ENCODE data around the gene ACER3. TPM values are rescaled to one million over a fixed set of nuclear protein-coding genes. Genes with fewer than 3 reads are reported as not detected.
"Not testable (repeated sequence)": the region's sequence is repeated elsewhere in the genome, so short reads cannot be mapped to it uniquely, and the experiment has no call there.

Gene ACER3
- polyA plus RNA-seq, 3 donors = 14.7 to 17.0 (median 15.3) TPM

DNA sequence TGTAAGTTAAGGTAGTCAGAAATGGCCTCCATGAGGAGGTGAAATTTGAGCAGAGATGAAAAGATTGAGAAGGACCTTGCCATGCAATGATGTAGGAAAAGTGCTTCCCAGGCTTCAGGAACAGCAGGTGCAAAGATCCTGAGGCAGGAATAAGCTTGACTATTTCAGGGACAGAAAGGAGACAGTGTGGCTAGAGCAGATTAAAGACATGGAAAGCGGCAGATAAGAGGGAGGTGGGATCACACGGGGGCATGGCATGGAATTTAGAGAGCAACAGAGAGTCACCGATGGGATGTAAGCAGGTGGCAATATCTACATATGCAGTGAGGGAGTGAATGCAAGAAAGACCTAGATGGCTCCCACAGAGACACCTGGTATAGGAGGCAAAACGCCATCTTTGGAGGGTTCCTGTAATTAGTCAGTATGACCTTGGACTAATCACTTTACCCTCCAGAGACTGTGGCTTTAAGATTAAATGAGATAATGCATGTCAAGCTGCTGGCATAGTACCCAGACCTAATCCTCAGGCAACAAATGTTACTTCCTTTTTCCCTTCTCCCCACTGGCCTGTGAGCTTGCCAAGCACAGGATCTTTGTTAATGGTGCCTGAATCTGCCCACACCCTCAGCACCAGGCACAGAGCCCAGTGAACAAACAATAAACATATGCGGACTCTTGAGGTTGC lies 24.6 kb upstream of the ACER3 start:
- DNase-seq (ENCODE audit: low read depth in 3 of 3, low spot score in 2 of 3) = no peak

DNA sequence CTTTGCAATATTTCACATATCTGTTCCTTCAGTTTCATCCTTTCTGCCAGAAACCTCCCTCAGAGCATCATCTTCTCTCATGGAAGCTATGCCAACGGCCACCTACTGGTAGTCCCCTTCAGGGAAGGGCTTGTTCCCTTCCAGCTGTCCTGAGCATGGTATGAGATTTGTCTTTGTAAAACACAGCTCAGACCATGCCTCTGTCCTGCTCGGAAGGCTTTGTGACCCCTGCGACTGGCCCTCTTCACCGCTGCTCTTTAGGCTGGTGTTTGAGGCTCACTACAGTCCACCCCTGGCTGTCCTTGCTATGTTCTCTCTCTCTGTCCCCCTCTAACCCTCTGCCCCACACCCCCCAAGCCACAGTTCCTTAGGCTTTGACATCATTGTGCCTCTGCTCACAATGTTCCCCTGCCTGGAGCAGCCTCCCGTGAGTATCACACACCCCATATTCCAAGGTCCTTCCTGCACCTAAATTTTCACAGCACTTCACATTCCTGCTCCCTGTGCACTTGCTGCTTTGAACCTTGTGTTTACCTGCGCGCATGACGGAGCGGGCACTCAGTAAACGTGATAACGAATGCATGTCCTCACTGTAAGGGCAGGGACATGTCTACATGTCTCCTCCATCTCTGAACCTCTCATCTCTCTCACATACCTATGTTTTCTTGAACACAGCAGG lies 24.0 kb upstream of the ACER3 start:
- DNase-seq (ENCODE audit: low read depth in 3 of 3, low spot score in 2 of 3) = no peak

DNA sequence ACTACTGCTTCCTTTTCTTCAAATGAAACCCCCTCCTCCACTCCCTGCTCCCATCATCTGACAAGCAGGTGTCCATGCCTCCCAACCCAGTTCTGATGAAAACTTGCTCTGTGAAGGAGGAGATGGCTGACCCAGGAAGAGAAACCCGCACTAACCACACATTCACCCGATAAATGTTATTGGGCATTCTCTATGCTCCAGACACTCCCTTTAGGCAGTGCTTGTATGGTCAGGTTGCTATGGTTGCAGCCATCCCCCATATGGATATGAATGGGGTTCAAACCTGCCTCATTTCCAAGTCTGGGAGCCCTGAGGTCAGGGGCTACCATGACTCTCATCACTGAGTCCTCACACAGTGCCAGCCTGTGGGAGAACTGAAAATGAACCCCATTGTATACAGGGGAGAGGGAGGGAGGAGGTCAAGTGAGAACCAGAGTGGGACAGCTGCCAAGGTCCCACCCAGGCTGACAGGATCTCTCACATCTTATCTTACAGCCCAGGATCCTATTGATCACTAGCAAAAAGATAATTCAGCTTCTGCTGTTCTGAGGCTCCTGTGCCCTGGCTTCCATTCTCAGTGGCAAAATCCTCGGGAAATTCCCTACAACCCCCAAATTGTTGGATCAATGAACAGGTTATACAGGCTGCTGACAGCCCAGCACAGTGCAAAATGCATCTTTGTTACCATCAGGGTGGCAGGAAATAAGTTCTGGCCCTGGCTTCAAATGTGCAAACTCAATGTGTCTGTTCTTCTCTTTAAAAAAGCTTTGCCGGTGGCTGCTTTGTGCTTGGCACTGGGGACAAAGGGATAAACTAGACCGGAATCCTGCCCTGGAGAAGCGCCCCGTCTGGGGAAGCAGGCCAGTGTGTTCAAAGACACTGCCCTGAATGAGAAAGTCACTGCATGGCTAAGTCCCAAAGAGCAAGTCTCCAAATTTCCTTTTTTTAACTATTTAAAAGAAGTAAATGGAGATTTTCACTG lies 22.7 kb upstream of the ACER3 start:
- DNase-seq (ENCODE audit: low read depth in 3 of 3, low spot score in 2 of 3) = no peak

DNA sequence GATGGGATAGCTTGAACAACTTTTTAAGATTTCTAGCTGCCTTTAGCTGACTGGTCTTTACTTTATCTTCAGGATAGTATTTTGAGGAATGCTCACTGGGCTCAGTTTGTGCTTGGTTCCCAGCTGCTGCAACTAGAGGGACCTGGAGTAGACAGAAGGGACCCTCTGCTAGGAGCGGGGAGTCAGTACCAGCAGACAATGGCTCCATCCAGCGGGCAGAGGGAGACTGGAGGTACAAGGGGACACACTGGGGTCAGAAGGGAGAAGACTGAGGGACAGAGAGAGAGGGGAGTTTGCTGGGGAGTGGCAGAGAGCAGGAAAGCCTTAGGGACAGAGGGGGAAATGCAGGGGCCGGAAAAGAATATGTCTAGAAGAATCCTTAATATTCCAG lies 22.0 kb upstream of the ACER3 start:
- DNase-seq (ENCODE audit: low read depth in 3 of 3, low spot score in 2 of 3) = no peak

DNA sequence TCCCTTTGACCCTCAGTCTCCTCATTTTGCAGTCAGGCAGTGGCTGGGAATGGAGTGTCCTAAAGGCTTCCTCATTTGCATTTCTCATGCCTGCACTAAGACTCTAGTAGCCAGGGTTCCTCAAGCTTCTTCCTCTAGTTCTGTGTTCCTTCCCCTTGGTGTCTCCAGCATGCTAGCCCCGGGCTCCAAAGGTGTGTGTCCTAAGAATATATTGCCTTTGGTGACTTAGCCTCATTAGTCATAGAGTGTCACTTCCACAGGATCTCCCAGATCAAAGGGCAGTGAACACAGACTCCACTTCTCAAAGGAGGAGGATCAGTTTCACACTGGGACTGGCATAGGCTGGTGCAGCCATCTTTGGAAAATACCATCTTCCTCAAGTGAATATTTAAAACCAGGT lies 21.4 kb upstream of the ACER3 start:
- no peak for DNase-seq (ENCODE audit: low read depth in 3 of 3, low spot score in 2 of 3)

DNA sequence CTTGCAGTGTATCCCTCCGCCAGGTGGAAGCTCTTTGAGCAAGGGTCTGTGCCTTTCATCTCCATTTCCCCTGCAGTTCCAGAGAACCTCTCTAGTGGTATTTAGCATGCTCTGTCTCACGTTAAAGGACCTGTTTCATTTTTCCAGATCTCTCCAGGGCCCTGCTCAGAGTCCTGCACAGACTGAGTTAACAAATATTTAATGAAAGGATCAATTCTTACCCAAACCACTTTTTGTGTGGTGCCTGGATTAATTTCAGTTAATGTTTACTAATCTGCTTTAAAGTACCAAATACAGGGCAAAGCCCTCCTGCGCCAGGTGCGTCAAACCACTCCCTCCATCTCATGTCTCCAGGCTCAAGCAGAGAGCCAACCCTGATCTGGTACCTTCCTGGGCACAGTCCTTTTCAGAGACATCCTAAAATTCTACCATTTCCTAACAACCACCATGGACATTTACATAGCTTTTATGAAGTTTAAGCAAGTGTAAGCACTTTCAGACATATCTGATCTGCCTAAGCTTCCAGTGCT lies 18.7 kb upstream of the ACER3 start:
- DNase-seq (ENCODE audit: low read depth in 3 of 3, low spot score in 2 of 3) = no peak

DNA sequence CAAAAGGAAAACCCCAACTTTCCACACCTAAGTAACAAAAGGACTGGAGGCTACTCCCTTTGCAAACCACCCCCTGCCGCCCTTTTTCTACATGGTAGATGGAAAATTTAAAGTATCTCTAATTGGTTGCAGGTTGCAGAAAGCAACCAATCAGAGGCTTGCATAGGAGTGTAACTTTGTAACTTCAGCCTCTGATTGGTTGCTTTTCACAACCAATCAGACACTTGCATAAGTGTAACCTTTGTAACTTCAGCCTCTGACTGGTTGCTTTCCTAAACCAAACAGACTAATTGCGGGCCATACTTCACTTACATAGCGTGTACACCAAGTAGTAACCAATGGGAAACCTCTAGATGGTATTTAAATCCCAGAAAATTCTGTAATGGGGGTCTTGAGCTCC lies 16.8 kb upstream of the ACER3 start:
- no peak for DNase-seq (ENCODE audit: low read depth in 3 of 3, low spot score in 2 of 3)

DNA sequence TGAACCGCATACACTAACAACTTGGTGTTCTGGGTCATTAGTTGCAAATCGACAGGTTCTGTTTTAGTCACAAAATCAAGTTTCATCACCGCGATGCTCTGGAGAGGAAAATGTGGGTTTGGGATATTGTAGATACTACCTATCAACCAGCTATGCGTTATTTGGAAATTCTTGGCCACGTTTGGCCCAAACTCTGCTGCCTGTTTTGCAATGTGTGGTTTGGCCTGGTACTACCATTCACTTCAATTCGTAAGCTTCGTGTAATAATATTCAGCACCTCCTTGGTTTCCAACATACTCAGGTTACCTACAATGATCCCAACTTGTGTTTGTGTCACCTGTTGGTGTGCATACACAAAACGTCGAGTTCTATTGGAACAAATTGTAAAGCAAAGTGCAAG lies 16.2 kb upstream of the ACER3 start:
- DNase-seq (ENCODE audit: low read depth in 3 of 3, low spot score in 2 of 3) = no peak

DNA sequence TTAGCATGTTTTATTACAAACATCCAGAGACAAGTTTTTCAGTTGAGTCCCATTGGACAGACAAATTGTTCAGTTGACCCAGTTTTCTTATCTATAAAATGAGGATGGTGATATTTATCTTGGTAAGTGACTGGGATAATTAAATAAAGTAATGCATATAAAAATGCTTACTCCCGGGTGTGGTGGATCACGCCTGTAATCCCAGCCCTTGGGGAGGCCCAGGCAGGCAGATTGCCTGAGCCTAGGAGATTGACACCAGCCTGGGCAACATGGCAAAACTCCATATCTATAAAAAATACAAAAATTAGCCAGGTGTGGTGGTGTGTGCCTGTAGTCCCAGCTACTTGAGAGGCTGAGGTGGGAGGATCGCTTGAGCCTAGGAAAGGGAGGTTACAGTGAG lies 15.6 kb upstream of the ACER3 start:
- no peak for DNase-seq (ENCODE audit: low read depth in 3 of 3, low spot score in 2 of 3)

DNA sequence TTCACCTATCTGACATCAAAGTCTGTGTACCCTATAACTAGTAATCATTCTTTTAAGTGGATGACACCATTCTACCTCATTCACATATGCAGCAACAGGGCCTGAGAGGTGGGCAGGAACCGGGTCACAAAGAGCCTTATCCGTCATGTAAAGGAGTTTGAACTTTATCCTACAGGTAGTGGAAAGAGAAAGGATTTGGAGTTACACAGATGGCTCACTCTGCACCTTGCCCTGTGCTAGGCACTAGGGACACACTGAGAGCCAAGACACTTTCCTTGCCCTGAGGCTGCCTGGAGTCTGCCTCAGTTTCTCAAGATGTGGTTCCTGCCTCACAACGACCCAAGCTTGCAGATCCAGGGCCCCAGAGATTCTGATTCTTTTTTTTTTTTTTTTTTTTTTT lies 14.3 kb upstream of the ACER3 start:
- DNase-seq (ENCODE audit: low read depth in 3 of 3, low spot score in 2 of 3) = no peak

DNA sequence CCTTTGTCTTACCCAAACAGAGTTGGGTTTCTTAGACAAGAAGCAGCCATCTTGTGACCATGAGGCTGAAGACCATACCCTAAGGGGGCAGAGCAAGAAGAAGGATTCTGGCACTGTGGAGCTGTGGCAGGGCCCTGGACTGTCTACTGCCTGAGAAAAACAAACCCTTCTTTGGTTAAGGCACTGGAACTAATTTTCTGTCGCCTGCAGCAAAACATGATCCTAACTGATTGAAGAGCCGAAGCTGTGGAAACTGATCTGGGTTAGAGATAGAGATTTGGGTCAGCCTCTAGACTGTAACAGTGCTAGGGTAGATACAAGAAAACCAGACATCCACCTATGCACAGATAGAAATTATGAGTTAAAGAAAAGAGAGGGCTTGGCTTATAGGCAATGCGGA lies 11.3 kb upstream of the ACER3 start:
- DNase-seq (ENCODE audit: low read depth in 3 of 3, low spot score in 2 of 3) = no peak

DNA sequence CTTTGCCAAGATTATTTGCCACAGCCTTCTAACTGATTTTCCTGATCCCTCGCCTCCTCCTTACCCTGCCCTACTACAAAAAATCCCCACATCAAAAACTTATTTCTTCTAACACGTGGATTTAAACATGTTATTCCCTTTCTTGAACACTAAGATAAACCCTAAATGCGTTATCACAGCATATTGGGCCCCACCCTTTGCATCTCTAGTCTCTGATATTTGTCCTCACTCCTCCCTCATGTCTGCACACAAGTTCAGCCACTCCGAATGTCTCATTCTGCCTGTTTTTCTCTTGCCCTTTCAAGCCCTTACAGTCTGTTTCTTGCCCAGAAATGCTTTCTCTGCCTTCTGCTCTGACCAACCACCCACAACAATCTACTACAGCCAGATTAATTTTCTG lies 10.6 kb upstream of the ACER3 start:
- DNase-seq (ENCODE audit: low read depth in 3 of 3, low spot score in 2 of 3) = no peak

DNA sequence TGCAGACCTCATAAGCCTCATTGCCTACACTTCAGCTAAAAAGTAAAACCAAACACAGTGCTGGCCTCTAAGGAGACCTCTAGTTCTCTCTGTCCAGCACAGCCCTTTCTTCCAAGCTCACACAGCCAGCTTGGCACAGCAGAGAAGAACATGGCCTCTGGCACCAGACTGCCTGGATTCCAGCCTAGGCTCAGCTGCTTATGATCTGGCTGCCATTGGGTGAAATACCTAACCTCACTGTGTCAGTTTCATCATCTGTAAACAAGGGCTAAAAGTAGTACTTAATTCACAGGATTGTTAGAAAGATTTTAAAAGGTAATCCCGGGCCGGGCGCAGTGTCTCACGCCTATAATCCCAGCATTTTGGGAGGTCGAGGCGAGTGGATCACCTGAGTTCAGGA lies 9.9 kb upstream of the ACER3 start:
- DNase-seq (ENCODE audit: low read depth in 3 of 3, low spot score in 2 of 3) = no peak

DNA sequence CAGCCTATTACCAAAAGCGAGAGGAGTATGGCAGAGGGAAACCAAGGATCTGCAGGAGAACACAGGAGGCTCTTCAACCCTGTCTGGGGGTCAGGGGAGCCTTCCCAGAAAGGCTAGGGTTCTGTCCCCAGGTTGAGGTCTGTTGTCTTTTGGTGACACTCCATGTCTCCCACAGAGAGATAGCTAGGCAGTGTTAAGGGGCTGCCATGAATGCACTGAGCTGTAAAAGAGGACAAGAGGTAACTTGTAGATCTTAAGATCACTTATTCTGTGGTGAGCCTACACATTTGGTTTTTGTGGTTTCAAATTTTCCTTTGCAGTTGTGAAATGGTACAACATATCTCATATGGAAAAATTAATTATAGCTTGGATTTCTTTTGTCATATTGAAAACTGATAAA lies 6.0 kb upstream of the ACER3 start:
- DNase-seq (ENCODE audit: low read depth in 3 of 3, low spot score in 2 of 3) = no peak

DNA sequence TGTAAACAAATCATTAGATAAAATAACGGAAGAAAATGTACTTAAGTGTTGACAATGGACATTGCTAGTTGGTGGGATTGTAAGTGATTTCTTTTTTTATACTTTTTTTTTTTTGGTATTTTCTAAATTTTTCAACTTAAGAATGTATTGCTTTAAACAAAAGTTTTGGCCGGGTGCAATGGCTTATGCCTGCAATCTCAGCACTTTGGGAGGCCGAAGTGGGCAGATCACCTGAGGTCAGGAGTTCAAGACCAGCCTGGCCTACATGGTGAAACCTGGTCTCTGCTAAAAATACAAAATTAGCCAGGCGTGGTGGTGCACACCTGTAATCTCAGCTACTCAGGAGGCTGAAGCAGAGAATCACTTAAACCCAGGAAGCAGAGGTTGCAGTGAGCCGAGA lies 5.0 kb upstream of the ACER3 start:
- DNase-seq (ENCODE audit: low read depth in 3 of 3, low spot score in 2 of 3) = not testable (repeated sequence)

DNA sequence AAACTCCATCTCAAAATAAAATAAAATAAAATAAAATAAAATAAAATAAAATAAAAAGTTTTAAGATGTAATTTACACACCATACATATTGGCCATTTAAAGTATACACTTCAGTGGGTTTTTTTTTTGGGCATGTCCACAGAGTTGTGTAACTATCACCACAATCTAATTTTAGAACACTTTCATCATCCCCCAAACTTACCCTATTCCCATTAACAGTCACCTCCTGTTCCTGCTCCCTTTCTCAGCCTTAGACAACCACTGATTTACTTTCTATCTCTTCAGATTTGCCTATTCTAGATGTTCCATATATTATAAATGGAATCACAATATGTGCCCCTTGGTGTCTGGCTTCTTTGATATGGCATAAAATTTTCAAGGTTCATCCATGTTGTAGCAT lies 4.6 kb upstream of the ACER3 start:
- no peak for DNase-seq (ENCODE audit: low read depth in 3 of 3, low spot score in 2 of 3)

DNA sequence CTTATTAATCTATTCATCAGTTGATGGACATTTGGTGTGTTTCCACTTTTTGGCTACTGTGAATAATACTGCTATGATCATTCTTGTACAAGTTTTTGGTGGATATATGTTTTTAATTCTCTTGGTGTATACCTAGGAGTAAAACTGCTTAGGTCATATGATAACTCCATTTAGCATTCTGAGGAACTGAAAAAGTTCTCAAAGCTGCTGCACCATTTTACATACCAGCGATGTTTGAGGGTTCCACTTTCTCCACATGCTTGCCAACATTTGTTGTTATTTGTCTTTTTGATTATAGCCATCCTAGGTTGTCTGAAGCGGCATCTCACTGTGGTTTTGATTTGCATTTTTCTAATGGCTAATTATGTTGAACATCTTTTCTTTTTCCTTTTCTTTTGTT lies 4.1 kb upstream of the ACER3 start:
- no peak for DNase-seq (ENCODE audit: low read depth in 3 of 3, low spot score in 2 of 3)

DNA sequence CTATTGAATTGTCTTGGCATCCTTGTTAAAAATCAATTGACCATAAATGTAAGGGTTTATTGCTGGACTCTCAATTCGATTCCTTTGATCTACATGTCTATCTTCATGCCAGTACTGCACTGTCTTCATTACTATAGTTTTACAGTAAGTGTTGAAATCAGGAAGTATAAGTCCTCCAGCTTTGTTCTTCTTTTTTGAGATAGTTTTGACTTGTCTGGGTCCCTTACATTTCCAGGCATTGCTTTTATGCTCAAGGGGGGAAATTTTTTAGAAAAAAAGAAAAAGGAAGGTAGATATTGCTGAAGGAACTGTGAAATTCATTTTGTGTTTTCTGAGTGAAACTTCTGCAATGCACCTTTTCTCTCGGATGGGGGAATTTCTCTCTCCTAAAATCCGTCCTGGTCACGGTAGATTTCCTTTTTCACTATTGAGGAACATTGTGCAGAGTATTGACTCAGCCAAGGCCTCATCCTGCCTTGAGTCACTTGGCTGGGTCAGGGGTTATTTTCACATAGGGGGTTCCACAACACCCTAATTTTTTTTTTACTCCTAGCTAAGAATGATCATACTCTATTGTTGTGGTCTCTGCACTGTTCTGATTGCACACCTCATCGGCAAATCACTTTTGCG lies 2.8 kb upstream of the ACER3 start:
- DNase-seq (ENCODE audit: low read depth in 3 of 3, low spot score in 2 of 3) = no peak

DNA sequence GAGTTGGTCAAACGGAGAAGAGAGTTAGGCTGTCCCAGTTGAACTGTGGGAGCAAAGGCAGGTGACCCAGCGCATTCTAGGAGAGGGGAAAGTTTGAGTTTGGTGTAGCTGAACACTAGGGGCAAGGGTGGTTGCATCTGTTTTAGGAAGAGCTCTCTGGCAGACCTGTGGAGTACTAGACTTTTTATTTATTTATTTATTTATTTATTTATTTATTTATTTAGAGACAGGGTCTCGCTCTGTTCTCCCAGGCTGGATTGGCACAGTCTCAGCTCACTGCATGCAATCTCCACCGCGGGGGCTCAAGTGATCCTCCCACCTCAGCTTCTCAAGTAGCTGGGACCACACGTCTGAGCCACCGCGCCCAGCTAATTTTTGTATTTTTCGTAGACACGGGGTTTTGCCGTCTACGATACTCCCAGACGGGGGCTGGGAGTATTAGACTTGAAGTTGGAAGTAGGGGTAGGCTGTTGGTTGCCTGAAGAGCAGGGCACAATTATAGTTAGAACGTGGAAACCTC lies 950 bp upstream of the ACER3 start:
- DNase-seq (ENCODE audit: low read depth in 3 of 3, low spot score in 2 of 3) = no peak

DNA sequence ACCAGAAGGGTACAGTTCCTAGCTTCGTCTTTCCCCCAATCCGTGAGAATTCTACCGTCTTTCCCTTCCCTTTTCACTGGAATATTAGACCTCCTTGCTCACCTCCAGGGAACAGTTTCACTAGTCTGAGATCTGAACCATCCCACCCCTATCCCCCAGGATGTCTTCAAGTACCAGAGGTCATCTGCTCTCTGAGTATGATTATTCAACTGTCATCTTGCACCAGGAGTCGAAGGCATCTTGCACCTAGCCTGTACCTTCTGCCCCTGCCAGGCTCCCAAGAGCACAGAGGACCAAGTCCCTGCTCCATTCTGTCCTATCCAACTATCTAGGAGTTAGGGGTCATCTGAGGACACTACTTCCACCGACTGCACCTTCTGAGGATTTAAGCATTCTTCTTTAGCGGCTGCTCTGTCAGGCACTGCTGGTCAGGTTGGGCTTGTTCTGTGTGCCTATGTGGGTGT lies 804 bp downstream of the ACER3 start:
- DNase-seq (ENCODE audit: low read depth in 3 of 3, low spot score in 2 of 3) = no peak

DNA sequence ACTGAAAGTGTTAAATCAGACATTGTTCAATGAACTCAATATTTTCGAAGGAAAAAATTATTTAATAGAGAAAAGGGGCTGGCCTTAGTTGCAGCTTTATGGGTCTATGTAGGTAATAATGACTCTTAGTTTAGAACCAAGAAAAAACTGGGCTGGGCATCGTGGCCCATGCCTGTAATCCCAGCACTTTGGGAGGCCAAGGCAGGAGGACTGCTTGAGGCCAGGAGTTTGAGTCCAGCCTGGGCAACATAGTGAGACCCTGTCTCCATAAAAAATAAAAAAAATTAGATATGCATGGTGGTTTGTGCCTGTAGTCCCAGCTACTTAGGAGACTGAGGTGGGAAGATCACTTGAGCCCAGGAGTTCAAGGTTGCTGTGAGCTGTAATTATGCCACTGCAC lies 2.1 kb downstream of the ACER3 start:
- not testable (repeated sequence) for DNase-seq (ENCODE audit: low read depth in 3 of 3, low spot score in 2 of 3)

Measured in right renal cortex interstitium (tissue), 3 donors.